Measurements from ENCODE around the gene SRP54. TPM values are rescaled to one million over a fixed set of nuclear protein-coding genes. Genes with fewer than 3 reads are reported as not detected.

The SRP54 gene
- total RNA-seq, result 10 to 100 TPM; 32.9 to 45.6 (median 40.6) TPM
- long read RNA-seq, donor 1, transcript SRP54-201 (16 exons, 2,279 nt), result major isoform, 38 of 43 reads
- long read RNA-seq, donor 1, partial matches to known transcripts, result 2 of 43 reads
- long read RNA-seq, donor 1, other reads (novel, unspliced or antisense), result 2 of 43 reads
- long read RNA-seq, donor 2, transcript SRP54-201 (16 exons, 2,279 nt), result major isoform, 26 of 40 reads
- long read RNA-seq, donor 2, partial matches to known transcripts, result 10 of 40 reads
- long read RNA-seq, donor 2, other reads (novel, unspliced or antisense), result 2 of 40 reads

DNA sequence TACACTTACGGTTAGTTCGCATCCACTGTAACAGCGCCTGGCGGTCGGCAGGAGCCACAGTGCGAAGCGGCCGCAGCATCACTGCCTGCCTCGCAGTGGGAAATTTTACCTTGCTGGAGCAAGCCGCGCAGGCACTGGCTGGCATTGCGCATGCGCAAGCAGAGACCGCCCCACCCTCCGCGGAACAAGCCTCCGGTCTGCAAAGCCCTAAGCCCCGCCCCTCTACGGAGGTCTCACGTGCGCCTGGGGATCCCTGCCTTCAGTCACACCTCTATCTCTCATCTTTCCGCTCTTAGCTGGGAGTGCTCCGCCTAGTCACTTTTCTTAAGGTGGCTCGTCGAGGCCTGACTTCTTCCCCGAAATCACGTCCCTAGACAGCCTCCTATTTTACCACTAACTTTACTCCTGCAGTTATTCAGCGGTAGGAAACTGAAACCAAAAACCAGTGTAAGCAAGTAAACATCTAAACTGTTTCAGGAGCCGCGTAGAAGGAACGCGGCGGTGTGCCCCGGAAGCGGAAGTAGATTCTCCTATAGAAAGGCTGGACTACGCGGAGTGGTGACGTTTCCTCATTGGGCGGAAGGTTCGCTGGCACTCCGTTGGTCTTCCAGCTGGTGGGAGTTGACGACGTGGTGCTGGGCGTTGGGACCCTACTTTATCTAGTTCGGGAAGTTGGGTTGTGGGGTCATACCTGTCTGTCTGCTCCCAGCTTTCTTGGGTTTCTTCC is at the start of gene SRP54:
SRP54 (plus strand) TSS at position 572 of the 727 bp plus-strand sequence. CDS start 13,718 bp downstream, outside the sequence.
- intact Hi-C loops (cut with DNase I, micrococcal nuclease), result loop anchor here in 1 of 2 donors (10.0 kb wide), 1 partner anchor 142 kb away; the partner anchor contains the start of genes PPP2R3C and PRORP
- peak; percentile 99 to 100 (median 99) for DNase-seq
- Histone ChIP-seq H3K9me3 (no peaks in the 10 kb centered on the region), H3K36me3 (ENCODE audit: low read depth) (no peaks in the 10 kb centered on the region), H3K4me3 (peak within 1 kb of the TSS; percentile 37), H3K4me1 (ENCODE audit: low read depth) (peaks cover 24% of the 10 kb centered on the region)
- peak; percentile 96 for ATAC-seq
- TF ChIP-seq, protein P1, sequence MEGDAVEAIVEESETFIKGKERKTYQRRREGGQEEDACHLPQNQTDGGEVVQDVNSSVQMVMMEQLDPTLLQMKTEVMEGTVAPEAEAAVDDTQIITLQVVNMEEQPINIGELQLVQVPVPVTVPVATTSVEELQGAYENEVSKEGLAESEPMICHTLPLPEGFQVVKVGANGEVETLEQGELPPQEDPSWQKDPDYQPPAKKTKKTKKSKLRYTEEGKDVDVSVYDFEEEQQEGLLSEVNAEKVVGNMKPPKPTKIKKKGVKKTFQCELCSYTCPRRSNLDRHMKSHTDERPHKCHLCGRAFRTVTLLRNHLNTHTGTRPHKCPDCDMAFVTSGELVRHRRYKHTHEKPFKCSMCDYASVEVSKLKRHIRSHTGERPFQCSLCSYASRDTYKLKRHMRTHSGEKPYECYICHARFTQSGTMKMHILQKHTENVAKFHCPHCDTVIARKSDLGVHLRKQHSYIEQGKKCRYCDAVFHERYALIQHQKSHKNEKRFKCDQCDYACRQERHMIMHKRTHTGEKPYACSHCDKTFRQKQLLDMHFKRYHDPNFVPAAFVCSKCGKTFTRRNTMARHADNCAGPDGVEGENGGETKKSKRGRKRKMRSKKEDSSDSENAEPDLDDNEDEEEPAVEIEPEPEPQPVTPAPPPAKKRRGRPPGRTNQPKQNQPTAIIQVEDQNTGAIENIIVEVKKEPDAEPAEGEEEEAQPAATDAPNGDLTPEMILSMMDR (IDR thresholded peaks at IDR 0.05), result no peak

DNA sequence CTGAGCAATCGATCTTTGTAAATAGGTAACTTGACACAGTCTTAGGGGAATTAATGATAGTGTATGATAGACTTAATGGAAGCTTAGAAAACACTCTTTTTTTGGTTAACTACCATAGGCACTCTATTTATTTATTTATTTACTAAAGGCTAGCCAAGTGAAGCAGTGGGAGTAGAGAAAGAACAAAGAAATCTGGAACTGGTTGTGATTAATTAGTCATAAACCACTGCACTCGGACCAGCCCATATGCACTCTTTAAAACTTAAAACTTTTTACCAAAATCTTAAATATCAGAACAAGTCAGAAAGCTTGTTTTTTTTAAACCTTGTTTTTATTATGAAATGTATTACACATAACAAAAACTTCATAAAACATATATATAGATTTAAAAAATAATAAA is 49.5 kb upstream of the SRP54 start:
- Histone ChIP-seq H3K4me1 (ENCODE audit: low read depth) (peaks cover 9% of the 10 kb centered on the region), H3K9me3 (no peaks in the 10 kb centered on the region), H3K4me3 (no peak overlapping the region), H3K36me3 (ENCODE audit: low read depth) (no peaks in the 10 kb centered on the region)
- no peak for ATAC-seq
- TF ChIP-seq, protein P1 (IDR thresholded peaks at IDR 0.05), result no peak
- intact Hi-C loops (cut with DNase I, micrococcal nuclease), result no loop called here
- no peak for DNase-seq

DNA sequence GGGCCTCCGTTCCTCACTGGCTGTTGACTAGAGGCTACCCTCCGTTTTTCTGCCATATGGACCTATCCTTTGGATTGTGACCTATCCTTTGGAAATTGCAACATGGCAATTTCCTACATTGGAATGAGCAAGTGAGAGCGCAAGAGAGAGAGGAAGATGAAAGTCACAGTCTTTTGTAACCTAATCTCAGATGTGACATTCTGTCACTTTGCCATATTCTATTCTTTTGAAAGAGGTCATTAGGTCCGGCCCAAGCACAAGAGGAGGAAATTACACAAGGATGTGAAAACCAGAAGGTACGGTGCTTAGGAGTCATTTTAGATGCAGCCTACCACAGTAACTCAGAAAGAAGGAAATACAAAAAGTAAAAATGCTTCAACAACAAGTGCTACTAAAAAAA is 47.3 kb upstream of the SRP54 start:
- Histone ChIP-seq H3K36me3 (ENCODE audit: low read depth) (no peaks in the 10 kb centered on the region), H3K4me1 (ENCODE audit: low read depth) (peaks cover 9% of the 10 kb centered on the region), H3K4me3 (no peak overlapping the region), H3K9me3 (no peaks in the 10 kb centered on the region)
- intact Hi-C loops (cut with DNase I, micrococcal nuclease), result no loop called here
- ATAC-seq (no peak), DNase-seq (no peak)
- TF ChIP-seq, protein P1 (IDR thresholded peaks at IDR 0.05), result no peak

DNA sequence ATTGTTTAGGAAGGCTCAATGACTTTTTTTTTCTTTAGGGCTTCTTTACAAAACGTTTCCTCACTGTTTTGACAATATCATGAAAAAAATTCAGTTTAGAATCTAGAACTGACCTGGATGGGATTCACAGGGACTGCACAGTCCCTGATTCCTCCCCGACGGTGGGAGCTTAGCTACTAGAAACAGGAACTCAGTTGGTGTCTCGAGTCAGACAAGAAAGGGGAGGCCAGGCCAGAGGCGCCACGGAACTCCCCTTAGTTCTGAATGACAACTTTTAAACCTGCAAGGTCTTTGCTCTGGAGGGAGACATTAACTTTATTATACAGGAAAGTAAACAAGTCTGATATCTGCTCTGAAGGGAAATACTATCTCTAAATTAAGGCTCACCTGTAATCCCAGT is 45.4 kb upstream of the SRP54 start:
- TF ChIP-seq, protein P1 (IDR thresholded peaks at IDR 0.05), result no peak
- H3K9me3 ChIP-seq, result no peaks in the 10 kb centered on the region
- peak in 1 of 3 donors; percentile 12 for DNase-seq
- H3K4me1 ChIP-seq (ENCODE audit: low read depth), result no peaks in the 10 kb centered on the region
- no peak overlapping the region for H3K4me3 ChIP-seq
- intact Hi-C loops (cut with DNase I, micrococcal nuclease), result no loop called here
- H3K36me3 ChIP-seq (ENCODE audit: low read depth), result no peaks in the 10 kb centered on the region
- ATAC-seq, result peak; percentile 44

DNA sequence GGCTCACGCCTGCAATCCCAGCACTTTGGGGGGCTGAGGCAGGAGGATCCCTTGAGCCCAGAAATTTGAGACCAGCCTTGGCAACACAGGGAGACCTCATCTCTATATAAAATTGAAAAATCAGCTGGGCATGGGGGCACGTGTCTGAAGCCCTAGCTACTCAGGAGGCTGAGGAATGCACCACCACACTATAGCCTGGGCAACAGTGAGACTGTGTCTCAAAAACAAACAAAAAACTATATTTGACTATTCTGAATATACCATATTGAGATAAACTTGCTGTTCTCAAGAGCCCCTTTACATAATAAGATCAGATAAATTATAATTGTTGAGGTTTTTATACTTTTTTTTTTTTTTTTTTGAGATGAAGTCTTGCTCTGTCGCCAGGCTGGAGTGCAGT is 44.9 kb upstream of the SRP54 start:
- TF ChIP-seq, protein P1 (IDR thresholded peaks at IDR 0.05), result no peak
- Histone ChIP-seq H3K36me3 (ENCODE audit: low read depth) (no peaks in the 10 kb centered on the region), H3K9me3 (no peaks in the 10 kb centered on the region), H3K4me1 (ENCODE audit: low read depth) (no peaks in the 10 kb centered on the region), H3K4me3 (no peak overlapping the region)
- DNase-seq (peak in 1 of 3 donors; percentile 11), ATAC-seq (no peak)
- intact Hi-C loops (cut with DNase I, micrococcal nuclease), result no loop called here
